Measurements from ENCODE around the gene LEF1. TPM values are rescaled to one million over a fixed set of nuclear protein-coding genes. Genes with fewer than 3 reads are reported as not detected.

LEF1 gene
- total RNA-seq, 1 experiment from 2014 or later, result 2.8 TPM

DNA sequence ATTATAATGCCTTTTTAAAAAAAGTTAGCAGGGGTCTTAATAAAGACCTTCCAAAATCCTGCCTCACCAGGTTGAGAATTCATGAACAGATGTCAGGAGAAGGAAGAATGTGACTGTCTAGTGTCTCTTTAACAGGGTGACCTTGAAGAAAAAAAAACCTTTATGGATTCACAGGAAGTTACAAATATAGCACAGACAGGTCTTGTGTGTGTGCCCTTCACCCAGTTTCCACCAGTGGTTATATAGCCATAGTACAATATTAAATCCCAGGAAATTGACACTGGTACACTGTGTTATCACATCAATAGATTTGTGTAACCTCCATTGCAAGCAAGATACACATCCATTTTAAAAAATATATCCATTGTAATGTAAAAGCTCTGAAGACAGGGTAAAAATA, 135.4 kb downstream of the LEF1 start:
- Histone ChIP-seq H3K4me3 (no peak overlapping the region), H3K36me3 (ENCODE audit: low read depth) (no peaks in the 10 kb centered on the region), H3K79me2 (ENCODE audit: low read depth) (no peaks in the 10 kb centered on the region), H3F3A (ENCODE audit: insufficient read depth, low read depth) (no peaks in the 10 kb centered on the region), H3K4me2 (no peak overlapping the region), H3K9me2 (ENCODE audit: insufficient read depth) (no peaks in the 10 kb centered on the region), H3K27me3 (ENCODE audit: insufficient read depth, low read depth) (no peaks in the 10 kb centered on the region), H2AFZ (no peak overlapping the region), H3K27ac (no peak overlapping the region), H3K9me3 (ENCODE audit: insufficient read depth, low read depth) (no peaks in the 10 kb centered on the region), H4K20me1 (ENCODE audit: insufficient read depth) (no peaks in the 10 kb centered on the region), H3K4me1 (replicated peaks; ENCODE audit: insufficient read depth) (no peaks in the 10 kb centered on the region)
- CTCF ChIA-PET, result no interaction called here
- DNase-seq, result no peak
- TF ChIP-seq, protein P1, sequence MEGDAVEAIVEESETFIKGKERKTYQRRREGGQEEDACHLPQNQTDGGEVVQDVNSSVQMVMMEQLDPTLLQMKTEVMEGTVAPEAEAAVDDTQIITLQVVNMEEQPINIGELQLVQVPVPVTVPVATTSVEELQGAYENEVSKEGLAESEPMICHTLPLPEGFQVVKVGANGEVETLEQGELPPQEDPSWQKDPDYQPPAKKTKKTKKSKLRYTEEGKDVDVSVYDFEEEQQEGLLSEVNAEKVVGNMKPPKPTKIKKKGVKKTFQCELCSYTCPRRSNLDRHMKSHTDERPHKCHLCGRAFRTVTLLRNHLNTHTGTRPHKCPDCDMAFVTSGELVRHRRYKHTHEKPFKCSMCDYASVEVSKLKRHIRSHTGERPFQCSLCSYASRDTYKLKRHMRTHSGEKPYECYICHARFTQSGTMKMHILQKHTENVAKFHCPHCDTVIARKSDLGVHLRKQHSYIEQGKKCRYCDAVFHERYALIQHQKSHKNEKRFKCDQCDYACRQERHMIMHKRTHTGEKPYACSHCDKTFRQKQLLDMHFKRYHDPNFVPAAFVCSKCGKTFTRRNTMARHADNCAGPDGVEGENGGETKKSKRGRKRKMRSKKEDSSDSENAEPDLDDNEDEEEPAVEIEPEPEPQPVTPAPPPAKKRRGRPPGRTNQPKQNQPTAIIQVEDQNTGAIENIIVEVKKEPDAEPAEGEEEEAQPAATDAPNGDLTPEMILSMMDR (conservative IDR thresholded peaks at IDR 0.05), result no peak
- no peak for TF ChIP-seq EZH2 (IDR thresholded peaks at IDR 0.05; ENCODE audit: low read depth)
- BruUV-seq (replicated peaks), result no TSS peak
- intact Hi-C loops (cut with micrococcal nuclease; ENCODE audit: unreplicated experiment), result loop anchor here (10.0 kb wide), 1 partner anchor 1361 kb away; no protein-coding TSS in a partner anchor
- POLR2A ChIA-PET (ENCODE audit: unreplicated experiment), result no interaction called here

DNA sequence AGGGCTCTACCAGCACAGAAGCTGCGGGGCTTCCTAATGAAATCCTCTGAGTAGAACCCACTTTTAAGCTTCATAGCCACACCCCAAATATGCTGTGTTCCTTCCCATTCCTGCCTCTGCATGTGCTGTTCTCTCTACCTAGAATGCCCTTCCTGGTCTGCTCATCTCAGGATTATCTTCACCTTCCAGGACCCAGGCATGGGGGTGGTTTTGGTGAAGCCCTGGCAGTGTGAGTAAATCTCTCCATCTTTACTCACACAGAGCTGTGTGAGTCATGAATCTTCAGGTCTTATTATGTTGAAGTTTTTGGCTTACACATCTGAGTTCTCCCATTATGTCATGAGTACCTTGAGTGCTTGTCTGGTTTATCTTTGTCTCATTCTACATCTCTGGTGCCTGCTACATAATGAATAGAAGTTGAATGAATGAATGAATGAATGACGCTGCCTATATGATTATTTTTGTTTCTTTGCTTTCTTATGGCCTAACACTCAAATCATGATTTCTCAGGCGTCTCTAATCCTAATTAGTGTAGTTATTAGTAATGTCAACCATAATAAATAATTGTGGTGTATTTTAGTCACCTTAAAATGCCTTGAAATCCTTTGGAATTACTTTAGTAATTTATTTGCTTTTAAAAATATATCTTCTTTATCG, 137.2 kb downstream of the LEF1 start:
- no peaks in the 10 kb centered on the region for H3K36me3 ChIP-seq (ENCODE audit: low read depth)
- TF ChIP-seq, protein P1 (conservative IDR thresholded peaks at IDR 0.05), result no peak
- no peak for TF ChIP-seq EZH2 (IDR thresholded peaks at IDR 0.05; ENCODE audit: low read depth)
- H4K20me1 ChIP-seq (ENCODE audit: insufficient read depth), result no peaks in the 10 kb centered on the region
- no peaks in the 10 kb centered on the region for H3F3A ChIP-seq (ENCODE audit: insufficient read depth, low read depth)
- H3K4me2 ChIP-seq, result no peak overlapping the region
- no peak overlapping the region for H3K4me3 ChIP-seq
- no TSS peak for BruUV-seq (replicated peaks)
- H3K4me1 ChIP-seq (replicated peaks; ENCODE audit: insufficient read depth), result no peaks in the 10 kb centered on the region
- H3K9me2 ChIP-seq (ENCODE audit: insufficient read depth), result no peaks in the 10 kb centered on the region
- no peaks in the 10 kb centered on the region for H3K27me3 ChIP-seq (ENCODE audit: insufficient read depth, low read depth)
- ChIA-PET CTCF (no interaction called here), POLR2A (ENCODE audit: unreplicated experiment) (no interaction called here)
- no peak overlapping the region for H2AFZ ChIP-seq
- no peak for DNase-seq
- H3K27ac ChIP-seq, result no peak overlapping the region
- no peaks in the 10 kb centered on the region for H3K79me2 ChIP-seq (ENCODE audit: low read depth)
- H3K9me3 ChIP-seq (ENCODE audit: insufficient read depth, low read depth), result no peaks in the 10 kb centered on the region
- intact Hi-C loops (cut with micrococcal nuclease; ENCODE audit: unreplicated experiment), result loop anchor here (10.0 kb wide), 1 partner anchor 1363 kb away; no protein-coding TSS in a partner anchor

DNA sequence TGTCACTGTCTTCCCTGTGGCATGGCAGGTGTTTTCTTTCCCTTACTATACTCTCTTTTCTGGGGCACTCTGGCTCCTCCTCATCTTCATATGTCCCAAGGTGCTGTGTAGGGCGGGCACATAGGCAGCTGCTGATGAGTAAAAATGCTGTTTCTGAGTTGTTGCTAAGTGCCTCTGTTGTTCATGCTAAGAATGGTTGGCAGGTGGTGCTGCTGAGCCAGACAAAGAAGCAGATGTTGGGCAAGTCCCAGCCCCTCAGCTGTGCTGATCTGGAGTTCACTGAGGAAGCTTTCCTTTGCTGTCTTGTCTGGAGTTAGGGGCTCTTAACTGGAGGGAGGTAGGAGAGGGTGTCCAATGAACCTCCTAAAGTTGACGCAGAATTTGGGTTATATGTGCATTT, 138.4 kb downstream of the LEF1 start:
- H3F3A ChIP-seq (ENCODE audit: insufficient read depth, low read depth), result no peaks in the 10 kb centered on the region
- BruUV-seq (replicated peaks), result no TSS peak
- H3K4me2 ChIP-seq, result no peak overlapping the region
- TF ChIP-seq, protein P1 (conservative IDR thresholded peaks at IDR 0.05), result peak; percentile 61
- TF ChIP-seq EZH2 (IDR thresholded peaks at IDR 0.05; ENCODE audit: low read depth), result no peak
- no peaks in the 10 kb centered on the region for H3K27me3 ChIP-seq (ENCODE audit: insufficient read depth, low read depth)
- H3K36me3 ChIP-seq (ENCODE audit: low read depth), result no peaks in the 10 kb centered on the region
- no peaks in the 10 kb centered on the region for H3K4me1 ChIP-seq (replicated peaks; ENCODE audit: insufficient read depth)
- H2AFZ ChIP-seq, result no peak overlapping the region
- H4K20me1 ChIP-seq (ENCODE audit: insufficient read depth), result no peaks in the 10 kb centered on the region
- no peaks in the 10 kb centered on the region for H3K79me2 ChIP-seq (ENCODE audit: low read depth)
- intact Hi-C loops (cut with micrococcal nuclease; ENCODE audit: unreplicated experiment), result loop anchor here (1.0 to 10.0 kb wide), 2 partner anchors 541 to 1364 kb away; no protein-coding TSS in a partner anchor
- ChIA-PET POLR2A (ENCODE audit: unreplicated experiment) (no interaction called here), CTCF (no interaction called here)
- no peak overlapping the region for H3K4me3 ChIP-seq
- no peaks in the 10 kb centered on the region for H3K9me2 ChIP-seq (ENCODE audit: insufficient read depth)
- H3K27ac ChIP-seq, result no peak overlapping the region
- H3K9me3 ChIP-seq (ENCODE audit: insufficient read depth, low read depth), result no peaks in the 10 kb centered on the region
- DNase-seq, result peak in 1 of 2 experiments; percentile 15
